ENCODE data around the gene ZNF516. TPM values are rescaled to one million over a fixed set of nuclear protein-coding genes. Genes with fewer than 3 reads are reported as not detected.

Gene ZNF516
- total and polyA plus RNA-seq, 2 experiments from 2014 or later = 18.2 to 29.2 TPM

DNA sequence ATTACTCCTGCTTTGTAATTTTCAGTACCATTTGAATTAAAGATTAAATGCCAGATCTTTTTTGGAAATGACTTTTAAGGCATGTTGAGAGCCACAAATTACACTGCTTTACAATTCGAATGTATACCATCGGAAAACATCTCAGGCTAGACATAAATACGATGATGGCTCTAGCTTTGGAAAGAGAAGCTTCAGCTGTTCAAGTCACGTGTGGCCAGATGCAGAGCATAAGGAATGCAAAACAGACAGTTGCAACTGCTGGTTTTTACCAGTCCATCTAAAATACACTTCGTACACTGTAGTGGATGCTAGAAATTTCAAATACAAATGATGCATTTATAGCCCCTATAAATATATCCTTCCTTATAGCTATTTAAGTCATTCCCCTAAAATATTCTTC, 8.0 kb downstream of the ZNF516 start:
- Histone ChIP-seq H3K27ac (peak overlapping the region; percentile 16), H3K9me2 (replicated peaks; ENCODE audit: insufficient read depth) (no peaks in the 10 kb centered on the region), H3K4me2 (peak overlapping the region; percentile 83), H3K79me2 (peaks cover 93% of the 10 kb centered on the region), H3K36me3 (replicated peaks; ENCODE audit: insufficient read depth, low read depth) (no peaks in the 10 kb centered on the region), H3K27me3 (no peaks in the 10 kb centered on the region), H2AFZ (no peak overlapping the region), H3K4me1 (ENCODE audit: insufficient read depth) (peaks cover 46% of the 10 kb centered on the region), H3K4me3 (no peak overlapping the region), H3K9me3 (ENCODE audit: low read depth) (no peaks in the 10 kb centered on the region), H4K20me1 (ENCODE audit: insufficient read depth, poor library complexity, severe bottlenecking) (peaks cover 83% of the 10 kb centered on the region)
- no peak for TF ChIP-seq EZH2phosphoT487 (IDR thresholded peaks at IDR 0.05; ENCODE audit: low read depth, severe bottlenecking, unreplicated experiment)
- no peak for TF ChIP-seq EZH2 (IDR thresholded peaks at IDR 0.05; ENCODE audit: borderline replicate concordance)
- no peak for TF ChIP-seq CTCF (IDR thresholded peaks at IDR 0.05; ENCODE audit: poor library complexity)
- WGBS (ENCODE audit: low lambda C conversion rate, missing lambda C conversion rate) = 60% methylated on average over 5 of the region's 5 CpGs
- no peak for DNase-seq (ENCODE audit: low spot score)

GRCh38 chr18:76486574-76486973, 8.5 kb downstream of the ZNF516 start:
- no peak for TF ChIP-seq EZH2 (IDR thresholded peaks at IDR 0.05; ENCODE audit: borderline replicate concordance)
- TF ChIP-seq CTCF (IDR thresholded peaks at IDR 0.05; ENCODE audit: poor library complexity) = no peak
- TF ChIP-seq EZH2phosphoT487 (IDR thresholded peaks at IDR 0.05; ENCODE audit: low read depth, severe bottlenecking, unreplicated experiment) = no peak
- no peaks in the 10 kb centered on the region for H3K36me3 ChIP-seq (replicated peaks; ENCODE audit: insufficient read depth, low read depth)
- no peak for DNase-seq (ENCODE audit: low spot score)
- H2AFZ ChIP-seq = no peak overlapping the region
- H3K4me2 ChIP-seq = peak overlapping the region; percentile 83
- no peak overlapping the region for H3K4me3 ChIP-seq
- peaks cover 46% of the 10 kb centered on the region for H3K4me1 ChIP-seq (ENCODE audit: insufficient read depth)
- H4K20me1 ChIP-seq (ENCODE audit: insufficient read depth, poor library complexity, severe bottlenecking) = peaks cover 85% of the 10 kb centered on the region
- 57% methylated on average over 6 of the region's 6 CpGs for WGBS (ENCODE audit: low lambda C conversion rate, missing lambda C conversion rate)
- H3K27me3 ChIP-seq = no peaks in the 10 kb centered on the region
- H3K27ac ChIP-seq = peak overlapping the region; percentile 16
- H3K9me3 ChIP-seq (ENCODE audit: low read depth) = no peaks in the 10 kb centered on the region
- peaks cover 94% of the 10 kb centered on the region for H3K79me2 ChIP-seq
- H3K9me2 ChIP-seq (replicated peaks; ENCODE audit: insufficient read depth) = no peaks in the 10 kb centered on the region

- Histone ChIP-seq H3K79me2 (peaks cover 99% of the 10 kb centered on the region), H4K20me1 (ENCODE audit: insufficient read depth, poor library complexity, severe bottlenecking) (peaks cover 91% of the 10 kb centered on the region)
- WGBS (ENCODE audit: low lambda C conversion rate, missing lambda C conversion rate) = 65% methylated on average over 3 of the region's 3 CpGs
Observed at GRCh38 chr18:76486038-76486437, 9.0 kb downstream of the ZNF516 start.

More at GRCh38 chr18:76486038-76486437, 9.0 kb downstream of the ZNF516 start:
- Histone ChIP-seq H2AFZ (no peak overlapping the region), H3K36me3 (replicated peaks; ENCODE audit: insufficient read depth, low read depth) (no peaks in the 10 kb centered on the region), H3K9me2 (replicated peaks; ENCODE audit: insufficient read depth) (no peaks in the 10 kb centered on the region), H3K4me3 (no peak overlapping the region), H3K9me3 (ENCODE audit: low read depth) (no peaks in the 10 kb centered on the region), H3K27me3 (no peaks in the 10 kb centered on the region), H3K27ac (no peak overlapping the region), H3K4me1 (ENCODE audit: insufficient read depth) (peaks cover 46% of the 10 kb centered on the region), H3K4me2 (peak overlapping the region; percentile 83)
- TF ChIP-seq CTCF (IDR thresholded peaks at IDR 0.05; ENCODE audit: poor library complexity) (no peak), EZH2phosphoT487 (IDR thresholded peaks at IDR 0.05; ENCODE audit: low read depth, severe bottlenecking, unreplicated experiment) (no peak), EZH2 (IDR thresholded peaks at IDR 0.05; ENCODE audit: borderline replicate concordance) (no peak)
- DNase-seq (ENCODE audit: low spot score) = no peak

Data from hepatocyte (in vitro differentiated cells).